Hepatocyte (in vitro differentiated cells): ENCODE data around the gene NCS1. TPM values are rescaled to one million over a fixed set of nuclear protein-coding genes. Genes with fewer than 3 reads are reported as not detected.

Experiments used
- DNase-seq: peaks from one replicate; pipeline ENCODE4 v3.0.0-alpha.2; 2016; ENCODE audit warnings: low spot score
- H2AFZ ChIP-seq: fragments of 200-600 bp; sonication (generic); 2 replicates; pipeline ENCODE4 v1.6.0; 2016; ENCODE audit warnings: antibody characterized with exemption, mild to moderate bottlenecking
- H3K27ac ChIP-seq: fragments of 200-600 bp; sonication (generic); 2 replicates; pipeline ENCODE4 v1.5.1; 2016; ENCODE audit warnings: mild to moderate bottlenecking
- H3K27me3 ChIP-seq: fragments of 200-600 bp; sonication (generic); 2 replicates; pipeline ENCODE4 v1.6.1; 2016
- H3K36me3 ChIP-seq: fragments of 200-600 bp; sonication (generic); replicated peaks from 2 replicates; pipeline ENCODE4 v1.5.1; 2016; ENCODE audit warnings: low read depth; ENCODE audit not compliant: insufficient read depth
- H3K4me1 ChIP-seq: fragments of 200-600 bp; sonication (generic); 2 replicates; pipeline ENCODE4 v1.5.1; 2016; ENCODE audit warnings: mild to moderate bottlenecking, moderate library complexity; ENCODE audit not compliant: insufficient read depth
- H3K4me2 ChIP-seq: fragments of 200-600 bp; sonication (generic); 2 replicates; pipeline ENCODE4 v1.6.0; 2016
- H3K4me3 ChIP-seq: fragments of 200-600 bp; sonication (generic); 2 replicates; pipeline ENCODE4 v1.5.1; 2016; ENCODE audit warnings: mild to moderate bottlenecking
- H3K79me2 ChIP-seq: fragments of 200-600 bp; sonication (generic); 2 replicates; pipeline ENCODE4 v1.6.0; 2017; ENCODE audit warnings: mild to moderate bottlenecking
- H3K9me2 ChIP-seq: fragments of 200-600 bp; sonication (generic); replicated peaks from 2 replicates; pipeline ENCODE4 v1.6.0; 2017; ENCODE audit warnings: mild to moderate bottlenecking; ENCODE audit not compliant: insufficient read depth
- H3K9me3 ChIP-seq: fragments of 200-600 bp; sonication (generic); 2 replicates; pipeline ENCODE4 v1.5.1; 2016; ENCODE audit warnings: low read depth, mild to moderate bottlenecking
- H4K20me1 ChIP-seq: fragments of 200-600 bp; sonication (generic); 2 replicates; pipeline ENCODE4 v1.6.0; 2016; ENCODE audit warnings: mild to moderate bottlenecking; ENCODE audit not compliant: insufficient read depth, poor library complexity, severe bottlenecking
- EZH2 ChIP-seq: fragments of 200-600 bp; sonication (generic); IDR thresholded peaks from 2 replicates; pipeline ENCODE4 v1.6.1; 2016; ENCODE audit warnings: antibody characterized with exemption, mild to moderate bottlenecking, borderline replicate concordance
- EZH2phosphoT487 ChIP-seq: fragments of 200-600 bp; sonication (generic); IDR thresholded peaks from one replicate; pipeline ENCODE4 v1.6.1; 2018; ENCODE audit warnings: antibody characterized with exemption, mild to moderate bottlenecking, low read depth, moderate library complexity; ENCODE audit not compliant: unreplicated experiment, severe bottlenecking
- WGBS: methylation state at CpG from one replicate; pipeline ENCODE4 v1.1.6; 2016; ENCODE audit warnings: low lambda C conversion rate; ENCODE audit errors: missing lambda C conversion rate; 5-methylcytosine and 5-hydroxymethylcytosine counted together
- polyA plus RNA-seq: library from polyadenylated mRNA; unstranded; fragments of >200 nt; fragmentation: Nextera tagmentation; extraction: Ambion mirVana; gene quantifications from 2 replicates; pipeline ENCODE4 v1.2.1, GENCODE V29; 2016
- total RNA-seq: library from RNA; depleted of rRNA; stranded (reverse); fragments of >200 nt; gene quantifications from 2 replicates; pipeline ENCODE4 v1.2.3, GENCODE V29; 2014
- TF ChIP-seq, protein P1 (sequence below): fragments of 200-600 bp; sonication (generic); IDR thresholded peaks from 2 replicates; pipeline ENCODE4 v1.5.1; 2016; ENCODE audit warnings: antibody characterized with exemption, mild to moderate bottlenecking; ENCODE audit not compliant: poor library complexity

Gene NCS1
- total and polyA plus RNA-seq, 2 experiments from 2014 or later, result 16.8 to 25.3 TPM

- WGBS, result 75% methylated on average over 3 of the region's 3 CpGs
- Histone ChIP-seq H3K9me3 (no peaks in the 10 kb centered on the region), H2AFZ (no peak overlapping the region), H3K9me2 (no peaks in the 10 kb centered on the region), H3K4me1 (no peaks in the 10 kb centered on the region), H3K36me3 (no peaks in the 10 kb centered on the region), H3K4me2 (no peak overlapping the region), H3K27ac (no peak overlapping the region), H3K27me3 (no peaks in the 10 kb centered on the region), H3K4me3 (no peak overlapping the region), H3K79me2 (no peaks in the 10 kb centered on the region), H4K20me1 (no peaks in the 10 kb centered on the region)
- no peak for DNase-seq
- TF ChIP-seq, protein P1, sequence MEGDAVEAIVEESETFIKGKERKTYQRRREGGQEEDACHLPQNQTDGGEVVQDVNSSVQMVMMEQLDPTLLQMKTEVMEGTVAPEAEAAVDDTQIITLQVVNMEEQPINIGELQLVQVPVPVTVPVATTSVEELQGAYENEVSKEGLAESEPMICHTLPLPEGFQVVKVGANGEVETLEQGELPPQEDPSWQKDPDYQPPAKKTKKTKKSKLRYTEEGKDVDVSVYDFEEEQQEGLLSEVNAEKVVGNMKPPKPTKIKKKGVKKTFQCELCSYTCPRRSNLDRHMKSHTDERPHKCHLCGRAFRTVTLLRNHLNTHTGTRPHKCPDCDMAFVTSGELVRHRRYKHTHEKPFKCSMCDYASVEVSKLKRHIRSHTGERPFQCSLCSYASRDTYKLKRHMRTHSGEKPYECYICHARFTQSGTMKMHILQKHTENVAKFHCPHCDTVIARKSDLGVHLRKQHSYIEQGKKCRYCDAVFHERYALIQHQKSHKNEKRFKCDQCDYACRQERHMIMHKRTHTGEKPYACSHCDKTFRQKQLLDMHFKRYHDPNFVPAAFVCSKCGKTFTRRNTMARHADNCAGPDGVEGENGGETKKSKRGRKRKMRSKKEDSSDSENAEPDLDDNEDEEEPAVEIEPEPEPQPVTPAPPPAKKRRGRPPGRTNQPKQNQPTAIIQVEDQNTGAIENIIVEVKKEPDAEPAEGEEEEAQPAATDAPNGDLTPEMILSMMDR, result no peak
- TF ChIP-seq EZH2phosphoT487 (no peak), EZH2 (no peak)
Observed at GRCh38 chr9:130229759-130230158, 57.6 kb downstream of the NCS1 start.

GRCh38 chr9:130230631-130231030 is 58.4 kb downstream of the NCS1 start:
- Histone ChIP-seq H4K20me1 (no peaks in the 10 kb centered on the region), H3K4me1 (no peaks in the 10 kb centered on the region), H3K4me3 (no peak overlapping the region), H3K27ac (no peak overlapping the region), H3K27me3 (no peaks in the 10 kb centered on the region), H3K36me3 (no peaks in the 10 kb centered on the region), H3K79me2 (no peaks in the 10 kb centered on the region), H2AFZ (no peak overlapping the region), H3K4me2 (no peak overlapping the region), H3K9me2 (no peaks in the 10 kb centered on the region), H3K9me3 (no peaks in the 10 kb centered on the region)
- WGBS, result 71% methylated on average over 1 of the region's 1 CpG
- no peak for DNase-seq
- TF ChIP-seq EZH2phosphoT487 (no peak), EZH2 (no peak)
- TF ChIP-seq, protein P1, result no peak

GRCh38 chr9:130232899-130233586 is 60.8 kb downstream of the NCS1 start:
- H3K4me2 ChIP-seq, result no peak overlapping the region
- no peaks in the 10 kb centered on the region for H4K20me1 ChIP-seq
- H3K4me1 ChIP-seq, result no peaks in the 10 kb centered on the region
- H3K4me3 ChIP-seq, result no peak overlapping the region
- H3K9me2 ChIP-seq, result no peaks in the 10 kb centered on the region
- H3K27me3 ChIP-seq, result no peaks in the 10 kb centered on the region
- H3K27ac ChIP-seq, result no peak overlapping the region
- DNase-seq, result no peak
- TF ChIP-seq EZH2 (no peak), EZH2phosphoT487 (no peak)
- TF ChIP-seq, protein P1, result no peak
- no peaks in the 10 kb centered on the region for H3K9me3 ChIP-seq
- no peaks in the 10 kb centered on the region for H3K79me2 ChIP-seq
- H2AFZ ChIP-seq, result no peak overlapping the region
- WGBS, result 87% methylated on average over 27 of the region's 27 CpGs
- H3K36me3 ChIP-seq, result no peaks in the 10 kb centered on the region

GRCh38 chr9:130233587-130233945 is 61.4 kb downstream of the NCS1 start:
- H3K27me3 ChIP-seq, result no peaks in the 10 kb centered on the region
- no peak overlapping the region for H2AFZ ChIP-seq
- TF ChIP-seq, protein P1, result no peak
- TF ChIP-seq EZH2phosphoT487 (no peak), EZH2 (no peak)
- no peaks in the 10 kb centered on the region for H4K20me1 ChIP-seq
- no peak overlapping the region for H3K4me3 ChIP-seq
- no peaks in the 10 kb centered on the region for H3K9me3 ChIP-seq
- no peak overlapping the region for H3K4me2 ChIP-seq
- H3K4me1 ChIP-seq, result no peaks in the 10 kb centered on the region
- no peaks in the 10 kb centered on the region for H3K36me3 ChIP-seq
- no peak for DNase-seq
- WGBS, result 98% methylated on average over 8 of the region's 8 CpGs
- no peaks in the 10 kb centered on the region for H3K79me2 ChIP-seq
- no peak overlapping the region for H3K27ac ChIP-seq
- no peaks in the 10 kb centered on the region for H3K9me2 ChIP-seq
